DMS 273 (cell line): Measurements from ENCODE around the gene SHROOM1.

Experiments used
- DNase-seq: peaks from one replicate; lab custom pipeline; 2025; ENCODE audit not compliant: unreplicated experiment; lab: John Stamatoyannopoulos, UW

The SHROOM1 gene

GRCh38 chr5:132778129-132778528 lies 52.3 kb downstream of the SHROOM1 start:
- no peak for DNase-seq

- DNase-seq = peak; percentile 75
Observed at GRCh38 chr5:132777209-132778069, 53.0 kb downstream of the SHROOM1 start, which contains the start of gene SEPTIN8. SEPTIN8 (minus strand) TSS chr5:132777239; CDS start chr5:132777137, 102 bp downstream.

DNA sequence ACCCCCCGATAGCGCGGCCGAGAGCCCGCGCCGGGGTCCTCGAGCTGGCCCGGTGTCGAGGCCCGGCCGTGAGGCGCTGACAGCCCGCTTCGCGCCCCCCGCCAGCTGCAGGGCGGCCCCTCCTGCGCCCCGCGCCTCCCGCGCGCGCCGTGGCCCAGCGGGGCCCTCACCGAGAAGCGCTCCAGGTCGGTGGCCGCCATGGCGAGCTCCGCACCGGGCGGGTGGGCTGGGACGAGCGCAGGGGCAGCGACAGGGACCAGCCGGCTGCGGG lies 53.6 kb downstream of the SHROOM1 start:
- DNase-seq = no peak

- peak; percentile 72 for DNase-seq
Observed at GRCh38 chr5:132776131-132776937, 54.1 kb downstream of the SHROOM1 start.

- peak; percentile 52 for DNase-seq
Observed at GRCh38 chr5:132775476-132775961, 54.9 kb downstream of the SHROOM1 start.

GRCh38 chr5:132774896-132775295 lies 55.6 kb downstream of the SHROOM1 start:
- DNase-seq = no peak

DNA sequence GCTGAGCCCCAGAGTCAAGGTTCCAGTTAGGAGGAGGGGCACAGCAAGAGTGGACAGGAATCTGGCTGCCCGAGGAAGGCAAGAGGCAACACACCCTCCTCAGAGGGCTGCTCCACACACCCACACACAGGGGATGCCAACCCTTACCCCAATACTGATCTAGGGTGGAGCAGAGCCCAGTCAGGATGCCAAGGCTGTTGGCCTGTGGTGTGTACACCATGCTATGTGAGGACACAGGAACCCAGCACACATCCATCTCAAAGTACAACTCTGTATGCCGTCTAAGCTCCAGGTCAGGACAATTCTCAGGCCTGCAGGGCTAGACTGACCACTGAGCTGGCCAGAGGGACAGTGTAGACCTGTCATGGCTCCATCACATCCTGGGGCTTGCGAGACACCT lies 56.0 kb downstream of the SHROOM1 start:
- no peak for DNase-seq

DNA sequence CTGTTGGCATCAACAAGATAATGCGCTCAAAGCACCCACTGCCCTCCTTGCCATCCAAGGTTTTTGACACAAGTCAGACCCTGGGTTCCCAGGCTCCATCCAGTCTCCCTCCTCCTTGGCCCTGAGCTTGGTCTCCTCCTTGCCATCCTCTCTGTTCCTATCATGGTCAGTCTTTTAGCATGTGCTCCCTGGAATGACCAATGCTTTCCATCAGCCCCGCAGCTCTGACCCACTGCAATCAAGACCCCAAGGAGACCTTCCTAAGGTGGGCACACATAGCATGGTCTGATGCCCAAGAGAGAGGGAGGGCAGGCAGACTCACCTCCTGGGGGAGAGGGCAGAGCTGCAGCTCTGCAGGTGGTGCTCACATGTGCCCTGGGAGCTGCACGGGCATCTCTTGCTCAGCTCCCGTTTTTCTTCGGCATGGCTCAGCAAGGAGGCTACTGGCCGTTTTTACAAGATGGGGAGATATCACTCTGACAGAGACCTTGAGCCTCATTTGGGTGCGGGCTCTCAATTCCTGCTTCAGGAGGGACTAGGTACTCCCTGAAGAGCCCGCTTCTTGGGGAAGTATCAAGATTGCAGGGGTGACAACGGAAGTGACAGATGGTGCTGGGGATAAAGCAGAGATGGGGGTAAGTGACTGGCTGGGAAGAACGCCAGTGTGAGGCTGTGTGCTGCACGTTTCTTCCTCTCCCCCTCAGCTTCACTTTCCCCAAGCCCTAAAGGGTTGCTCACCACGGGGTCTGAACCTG lies 56.7 kb downstream of the SHROOM1 start:
- peak; percentile 87 for DNase-seq

DNA sequence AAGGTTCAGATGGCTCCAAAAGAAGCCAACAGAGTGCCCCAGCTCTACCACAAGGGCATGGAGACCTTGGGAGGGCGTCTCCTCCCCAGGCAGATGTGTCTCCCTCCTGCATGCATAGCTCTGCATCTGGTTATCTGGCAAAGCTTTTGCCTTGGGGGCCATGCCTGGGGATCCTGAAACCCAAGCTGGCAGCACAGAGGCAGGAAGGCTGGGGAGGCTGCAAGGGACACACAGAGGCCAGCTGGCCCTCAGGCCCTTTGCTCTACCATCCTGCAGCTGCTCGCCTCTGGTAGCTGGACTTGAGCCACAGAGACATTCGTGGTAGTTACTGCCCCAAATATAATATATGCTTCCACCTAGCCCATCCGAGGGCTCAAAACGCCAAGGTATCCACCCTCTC lies 57.3 kb downstream of the SHROOM1 start:
- DNase-seq = peak; percentile 85

- DNase-seq = no peak
Observed at GRCh38 chr5:132772291-132773070, 58.0 kb downstream of the SHROOM1 start.
